ENCODE measurements around the gene PPP2R2C.

Gene PPP2R2C

GRCh38 chr4:6394671-6395081 is 77.7 kb downstream of the PPP2R2C start:
- DNase-seq: no peak

GRCh38 chr4:6393544-6394475 is 78.6 kb downstream of the PPP2R2C start:
- DNase-seq: no peak

DNA sequence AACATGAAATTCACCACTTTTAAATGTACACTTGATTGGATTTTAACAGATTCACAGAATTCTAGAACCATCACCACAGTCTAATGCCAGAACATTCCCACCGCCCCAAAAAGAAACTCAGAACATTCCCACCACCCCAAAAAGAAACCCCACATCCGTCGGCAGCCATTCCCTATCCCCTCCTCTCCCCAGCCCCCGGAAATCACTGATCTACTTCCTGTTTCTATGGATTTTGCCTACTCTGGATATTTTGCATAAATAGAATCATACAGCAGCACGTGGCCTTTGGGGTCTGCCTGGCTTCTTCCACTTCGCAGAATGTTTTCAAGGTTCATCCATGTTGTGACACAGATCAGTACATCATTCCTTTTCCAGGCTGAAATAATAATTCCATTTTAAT is 79.3 kb downstream of the PPP2R2C start:
- no peak for DNase-seq

- DNase-seq: no peak
Observed at GRCh38 chr4:6392407-6392806, 80.0 kb downstream of the PPP2R2C start.

DNA sequence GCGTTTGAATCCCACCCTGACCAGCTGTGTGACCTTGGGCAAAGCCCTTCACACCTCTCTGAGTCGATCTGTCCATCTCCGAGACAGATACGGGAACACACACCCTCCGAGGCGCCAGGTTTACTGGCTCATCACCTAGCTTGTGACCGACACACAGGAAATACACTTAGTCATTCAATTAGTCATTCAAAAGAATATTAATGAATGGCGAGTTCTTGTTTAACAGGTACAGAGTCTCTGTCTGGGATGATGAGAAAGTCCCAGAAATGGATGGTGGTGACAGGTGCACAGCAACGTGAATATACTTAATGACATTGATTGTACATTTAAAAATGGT is 80.6 kb downstream of the PPP2R2C start:
- no peak for DNase-seq

GRCh38 chr4:6391186-6391851 is 81.1 kb downstream of the PPP2R2C start:
- DNase-seq: no peak

- no peak for DNase-seq
Observed at GRCh38 chr4:6390356-6390755, 82.1 kb downstream of the PPP2R2C start.

- no peak for DNase-seq
Observed at GRCh38 chr4:6389142-6389825, 83.1 kb downstream of the PPP2R2C start.

DNA sequence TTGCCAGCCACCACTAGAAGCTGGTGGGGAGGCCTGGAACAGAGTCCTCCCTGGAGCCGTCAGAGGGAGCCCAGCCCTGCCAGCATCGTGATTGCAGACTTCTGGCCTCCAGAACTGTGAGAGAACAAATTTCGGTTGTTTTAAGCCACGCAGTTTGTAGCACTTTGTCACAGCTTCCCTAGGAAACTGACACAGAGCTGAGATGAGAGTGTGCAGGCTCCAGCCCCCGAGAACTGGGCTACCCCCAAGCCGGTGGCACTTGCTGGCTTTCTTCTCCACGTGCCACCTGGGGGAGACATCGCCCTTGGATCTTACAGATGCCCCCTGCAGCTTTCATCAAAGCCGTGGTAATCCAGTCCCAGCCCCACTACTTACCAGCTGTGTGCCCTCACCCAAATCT is 83.7 kb downstream of the PPP2R2C start:
- DNase-seq: no peak

- no peak for DNase-seq
Observed at GRCh38 chr4:6387946-6388345, 84.5 kb downstream of the PPP2R2C start.

- DNase-seq: no peak
Observed at GRCh38 chr4:6386091-6386490, 86.3 kb downstream of the PPP2R2C start.

GRCh38 chr4:6385288-6385687 is 87.1 kb downstream of the PPP2R2C start:
- no peak for DNase-seq

DNA sequence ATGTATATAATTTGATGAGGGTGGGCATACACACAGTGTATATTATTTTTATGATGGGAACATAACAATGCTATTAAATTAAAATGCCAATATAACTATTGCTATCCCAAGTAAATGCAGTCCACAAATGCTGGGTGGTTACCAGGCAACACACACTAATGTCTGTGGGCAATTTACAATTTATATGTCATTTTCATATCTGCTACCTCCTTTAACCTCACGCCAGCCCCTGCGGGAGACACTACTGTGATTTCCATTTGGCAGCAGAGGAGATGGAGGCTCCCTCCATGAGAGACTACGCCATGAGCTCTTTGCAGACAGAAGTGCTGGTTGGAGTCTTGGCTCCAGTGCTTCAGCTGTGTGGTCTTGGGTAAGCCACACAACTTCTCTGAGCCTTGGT is 87.9 kb downstream of the PPP2R2C start:
- DNase-seq: no peak

GRCh38 chr4:6383929-6384328 is 88.5 kb downstream of the PPP2R2C start:
- DNase-seq: no peak

DNA sequence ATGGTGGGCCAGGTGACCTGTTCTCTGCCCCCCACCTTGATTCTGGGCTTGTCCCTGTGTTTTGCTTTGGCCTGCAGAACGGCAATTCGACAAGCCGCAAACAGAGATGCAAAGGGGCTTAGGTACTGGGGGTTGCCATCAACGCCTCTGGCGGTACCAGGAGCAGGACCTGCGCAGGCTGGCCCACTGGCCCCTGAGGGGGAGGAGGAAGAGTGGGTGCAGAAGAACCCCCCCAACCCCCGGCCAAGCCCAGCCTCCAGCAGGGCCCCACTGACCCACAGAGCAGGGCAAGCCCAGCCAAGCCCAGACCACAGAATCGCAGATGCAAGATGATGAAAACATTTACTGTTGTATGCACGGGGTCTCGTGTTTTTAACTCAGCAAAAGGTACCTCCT is 89.4 kb downstream of the PPP2R2C start:
- no peak for DNase-seq

DNA sequence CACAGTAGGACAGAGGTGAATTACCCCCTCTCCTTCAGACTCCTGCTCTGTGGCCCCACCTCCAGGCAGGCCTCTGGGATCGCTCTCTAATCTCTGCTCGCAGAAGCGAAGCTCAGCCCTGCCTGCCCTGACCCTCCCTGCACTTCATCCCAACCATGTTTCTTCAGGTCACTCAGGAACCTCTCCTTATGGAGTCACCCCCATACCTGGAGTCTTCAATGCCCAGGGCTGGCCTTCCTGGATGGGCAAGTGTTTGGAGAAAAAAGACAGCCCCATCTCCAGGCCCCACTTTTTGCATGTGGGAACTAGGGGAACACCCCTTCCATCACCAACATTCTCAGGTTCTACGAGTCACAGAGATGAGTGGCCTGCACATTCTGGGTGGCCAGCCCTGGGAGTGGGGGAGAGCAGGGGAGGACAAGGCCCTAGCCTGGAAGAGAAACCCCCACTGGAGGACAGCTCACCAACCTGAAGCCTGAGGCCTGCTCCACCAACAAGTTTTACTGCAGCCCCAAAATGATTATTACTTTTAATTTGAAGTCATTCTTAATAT is 90.8 kb downstream of the PPP2R2C start:
- no peak for DNase-seq

GRCh38 chr4:6380746-6381410 is 91.5 kb downstream of the PPP2R2C start:
- DNase-seq: no peak

- no peak for DNase-seq
Observed at GRCh38 chr4:6379767-6380745, 92.4 kb downstream of the PPP2R2C start.

- DNase-seq: no peak
Observed at GRCh38 chr4:6378493-6379445, 93.6 kb downstream of the PPP2R2C start.
